HG02588 (cell line): ENCODE results near the gene SIGLEC8.
"Not testable (repeated sequence)": the region's sequence is repeated elsewhere in the genome, so short reads cannot be mapped to it uniquely, and the experiment has no call there.

ENCODE experiments used
- ATAC-seq: cut with Tn5 transposase; IDR thresholded peaks from one replicate; pipeline ENCODE4 v1.9.1; 2021; ENCODE audit warnings: mild to moderate bottlenecking, moderate library complexity; ENCODE audit not compliant: unreplicated experiment

The SIGLEC8 gene

GRCh38 chr19:51448011-51448410 is 10.2 kb downstream of the SIGLEC8 start:
- ATAC-seq = no peak

DNA sequence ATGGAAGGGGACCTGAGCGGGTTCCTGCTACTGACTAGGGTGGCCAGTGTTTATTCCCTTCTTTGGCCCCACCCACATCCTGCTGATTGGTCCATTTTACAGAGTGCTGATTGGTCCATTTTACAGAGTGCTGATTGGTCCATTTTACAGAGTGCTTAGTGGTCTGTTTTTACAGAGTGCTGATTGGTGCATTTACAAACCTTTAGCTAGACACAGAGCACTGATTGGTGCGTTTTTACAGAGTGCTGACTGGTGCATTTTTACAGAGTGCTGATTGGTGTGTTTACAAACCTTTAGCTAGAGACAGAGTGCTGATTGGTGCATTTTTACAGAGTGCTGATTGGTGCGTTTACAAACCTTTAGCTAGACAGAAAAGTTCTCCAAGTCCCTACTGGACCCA is 10.7 kb downstream of the SIGLEC8 start:
- ATAC-seq = not testable (repeated sequence)

DNA sequence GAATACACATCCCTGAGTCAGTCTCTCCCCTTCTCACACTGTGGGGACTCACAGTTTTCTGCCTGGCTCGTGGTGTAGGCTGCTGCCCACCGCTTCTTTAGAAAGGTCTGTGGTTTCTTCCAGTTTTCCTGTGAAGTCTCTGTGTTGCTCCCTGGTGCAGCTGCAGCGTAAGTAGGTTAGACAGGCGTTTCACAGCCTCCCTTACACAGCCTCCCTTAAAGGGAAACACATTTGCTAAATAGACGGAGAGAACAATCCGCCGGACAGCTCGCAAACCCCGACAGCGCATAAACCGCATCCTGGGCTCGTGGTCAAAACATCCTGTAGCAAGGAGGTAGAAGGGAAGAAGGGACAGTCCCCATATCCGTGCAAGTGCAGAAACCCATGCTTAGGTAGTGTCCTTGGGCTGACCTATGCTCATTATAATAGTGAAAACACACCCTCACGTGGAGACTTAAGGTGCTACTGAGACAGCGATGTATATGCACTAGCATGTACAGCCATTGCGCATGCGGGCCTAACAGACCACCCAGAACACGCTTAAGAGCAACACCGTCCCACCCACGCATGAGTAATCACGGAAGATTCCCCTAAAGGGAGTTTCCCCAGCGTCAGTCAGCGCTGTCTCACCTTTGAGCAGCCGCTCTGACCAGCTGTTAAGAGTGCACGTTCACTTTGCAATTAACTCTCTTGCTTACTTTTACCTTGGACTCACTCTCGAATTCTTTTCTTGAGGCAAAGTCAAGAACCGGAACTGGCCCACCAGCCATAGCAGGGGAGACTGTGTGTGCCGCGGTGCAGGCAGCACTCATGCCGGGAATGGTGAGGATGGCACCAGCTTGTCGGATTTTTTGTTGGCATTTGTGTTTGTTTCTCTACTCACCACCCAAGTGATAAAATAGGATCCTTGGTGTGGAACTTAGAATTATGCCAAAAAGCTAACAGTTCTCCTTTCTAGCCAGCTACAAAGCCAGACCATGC is 16.6 kb downstream of the SIGLEC8 start:
- peak; percentile 87 for ATAC-seq

DNA sequence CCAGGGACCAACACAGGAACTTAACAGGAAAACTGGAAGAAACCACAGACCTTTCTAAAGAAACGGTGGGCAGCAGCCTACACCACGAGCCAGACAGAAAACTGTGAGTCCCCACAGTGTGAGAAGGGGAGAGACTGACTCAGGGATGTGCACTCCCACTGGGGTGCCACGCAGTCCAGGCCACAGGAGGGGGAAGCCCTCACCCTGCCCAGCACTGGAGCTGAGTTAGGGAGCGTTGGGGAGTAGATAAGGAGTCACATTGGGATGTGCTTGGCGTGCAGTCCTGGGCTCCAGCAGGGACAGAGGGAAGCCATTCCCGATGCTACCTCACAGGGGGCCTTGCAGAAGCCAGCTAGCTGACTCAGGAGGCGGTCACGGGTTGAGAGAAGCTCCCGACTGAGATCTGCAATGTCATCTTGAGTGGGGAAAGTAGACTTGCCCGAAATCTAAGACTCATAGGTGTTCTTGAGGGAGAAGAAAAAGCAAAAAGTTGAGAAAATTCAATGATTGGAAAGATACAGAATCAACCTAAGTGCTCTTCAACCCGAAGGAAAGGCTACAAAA is 17.3 kb downstream of the SIGLEC8 start:
- no peak for ATAC-seq

GRCh38 chr19:51440052-51440451 is 18.2 kb downstream of the SIGLEC8 start:
- ATAC-seq = no peak

DNA sequence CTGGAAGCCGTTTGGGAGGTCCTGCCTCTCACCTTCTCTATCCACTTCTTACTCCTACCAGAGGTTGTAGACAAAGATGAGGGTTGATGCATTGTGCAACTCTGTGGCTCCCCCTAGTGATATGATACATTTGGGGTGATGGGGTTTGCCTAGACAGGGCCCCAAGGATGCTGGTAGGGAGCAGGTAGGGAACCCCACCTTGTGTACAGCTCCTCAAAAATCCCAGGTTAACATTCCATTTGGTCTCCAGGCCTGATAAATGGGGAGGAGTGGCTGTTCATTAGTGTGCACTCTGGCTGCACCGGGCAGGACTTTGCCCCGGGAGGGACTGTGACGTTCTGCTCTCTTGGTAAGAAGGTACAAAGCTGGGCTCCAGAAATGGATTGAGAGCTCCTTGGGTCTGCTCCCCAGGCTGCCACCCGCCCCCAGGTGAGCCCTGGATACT is 19.2 kb downstream of the SIGLEC8 start:
- no peak for ATAC-seq

- no peak for ATAC-seq
Measured at GRCh38 chr19:51434456-51434855, 23.8 kb downstream of the SIGLEC8 start.

- no peak for ATAC-seq
Measured at GRCh38 chr19:51433043-51433442, 25.2 kb downstream of the SIGLEC8 start.

GRCh38 chr19:51431124-51431523 is 27.1 kb downstream of the SIGLEC8 start:
- no peak for ATAC-seq

DNA sequence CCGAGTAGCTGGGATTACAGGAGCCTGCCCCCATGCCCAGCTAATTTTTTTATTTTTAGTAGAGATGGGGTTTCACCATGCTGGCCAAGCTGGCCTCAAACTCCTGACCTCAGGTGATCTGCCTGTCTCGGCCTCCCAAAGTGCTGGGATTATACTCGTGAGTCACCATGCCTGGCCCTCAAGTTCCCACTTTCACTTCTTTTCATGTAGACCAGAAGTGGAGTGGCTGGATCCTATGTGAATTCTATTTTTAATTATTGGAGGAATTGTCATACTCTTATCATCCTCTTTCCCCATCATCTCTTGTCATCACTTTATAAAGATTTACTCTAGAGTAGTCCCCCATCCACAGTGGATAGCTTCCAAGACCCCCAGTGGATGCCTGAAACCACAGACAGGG is 28.0 kb downstream of the SIGLEC8 start:
- ATAC-seq = no peak

GRCh38 chr19:51427201-51427600 is 31.1 kb downstream of the SIGLEC8 start:
- ATAC-seq = no peak

GRCh38 chr19:51422053-51422448 is 36.2 kb downstream of the SIGLEC8 start:
- ATAC-seq = no peak

- no peak for ATAC-seq
Measured at GRCh38 chr19:51421229-51422052, 36.8 kb downstream of the SIGLEC8 start.

GRCh38 chr19:51420511-51420910 is 37.7 kb downstream of the SIGLEC8 start:
- ATAC-seq = not testable (repeated sequence)

DNA sequence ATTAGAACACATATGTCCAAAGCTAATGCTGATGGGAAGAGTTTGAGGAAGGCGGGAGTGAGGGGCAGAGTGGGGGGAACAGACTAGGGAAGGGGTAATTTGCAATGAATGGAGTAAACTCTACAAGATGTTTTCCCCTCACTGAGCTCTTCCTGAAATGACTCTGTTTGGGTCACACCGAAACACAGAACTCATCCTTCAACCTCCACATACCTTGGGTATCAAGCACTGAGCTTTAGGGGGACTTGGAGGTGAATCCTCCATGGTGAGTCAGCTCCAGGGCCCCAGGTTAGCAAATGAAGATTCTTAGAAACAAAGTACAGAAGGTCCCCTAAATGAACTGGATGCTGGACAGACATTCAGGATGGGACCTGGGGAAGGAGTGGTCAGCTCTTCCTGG is 39.5 kb downstream of the SIGLEC8 start:
- ATAC-seq = no peak

- no peak for ATAC-seq
Measured at GRCh38 chr19:51417810-51418157, 40.5 kb downstream of the SIGLEC8 start.

DNA sequence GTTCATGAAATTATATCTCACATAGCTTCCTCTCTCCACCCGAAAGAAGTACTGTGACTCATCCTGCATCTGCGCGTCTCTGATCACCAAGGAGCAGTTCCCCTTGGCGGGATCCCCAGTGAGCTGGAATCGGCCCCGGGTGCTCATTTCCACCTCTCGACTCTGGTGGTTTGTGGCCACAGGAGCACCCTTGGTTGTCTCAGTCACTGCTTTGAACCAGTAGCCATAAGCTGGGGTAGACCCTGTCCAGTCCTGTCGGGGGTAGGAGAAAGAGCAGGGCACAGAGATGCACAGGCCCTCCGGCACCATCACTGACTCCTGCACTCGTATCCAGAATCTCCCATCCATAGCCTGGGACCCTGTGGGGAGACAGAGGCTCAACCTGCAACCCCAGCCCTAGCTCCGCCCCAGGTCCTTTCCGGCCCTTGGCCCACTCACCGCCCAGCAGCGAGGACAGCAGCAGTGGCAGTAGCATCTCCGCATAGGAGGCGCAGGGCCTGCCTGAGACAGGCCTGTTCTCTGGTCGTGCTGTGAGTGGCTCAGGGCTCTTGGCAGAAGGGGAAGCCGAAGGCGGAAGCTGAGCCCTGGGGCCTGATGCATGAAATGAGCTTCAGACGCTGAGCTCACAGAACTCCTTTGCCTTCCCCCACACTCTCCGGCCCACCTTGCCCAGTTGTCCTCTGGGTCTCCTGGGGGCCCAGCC is 41.0 kb downstream of the SIGLEC8 start, which contains the start of gene SIGLEC10:
TSS of gene SIGLEC10 (minus strand) at position 536 of the 703 bp plus-strand sequence. CDS start at position 475, 61 bp downstream.
- no peak for ATAC-seq

- ATAC-seq = not testable (repeated sequence)
Measured at GRCh38 chr19:51416422-51416821, 41.8 kb downstream of the SIGLEC8 start.

DNA sequence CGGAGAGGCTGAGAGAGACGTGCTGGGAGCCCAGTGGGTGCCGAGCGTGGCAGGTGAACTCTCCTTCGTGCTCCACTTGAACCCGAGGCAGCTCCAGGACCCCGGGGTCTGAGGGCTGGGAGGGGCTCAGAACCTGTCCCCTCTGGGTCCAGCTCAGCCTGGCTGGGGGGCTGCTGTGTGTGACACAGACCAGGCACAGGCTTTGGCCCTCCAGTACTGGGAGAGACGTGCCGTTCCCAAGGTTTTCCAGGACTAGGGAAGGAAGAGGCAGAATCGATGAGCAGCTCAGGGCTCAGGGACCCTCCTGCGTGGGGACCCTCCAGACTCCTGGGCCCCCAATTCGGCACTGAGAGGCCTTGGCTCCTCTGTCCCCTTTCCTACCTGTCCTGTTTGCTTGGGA is 43.1 kb downstream of the SIGLEC8 start:
- ATAC-seq = no peak

DNA sequence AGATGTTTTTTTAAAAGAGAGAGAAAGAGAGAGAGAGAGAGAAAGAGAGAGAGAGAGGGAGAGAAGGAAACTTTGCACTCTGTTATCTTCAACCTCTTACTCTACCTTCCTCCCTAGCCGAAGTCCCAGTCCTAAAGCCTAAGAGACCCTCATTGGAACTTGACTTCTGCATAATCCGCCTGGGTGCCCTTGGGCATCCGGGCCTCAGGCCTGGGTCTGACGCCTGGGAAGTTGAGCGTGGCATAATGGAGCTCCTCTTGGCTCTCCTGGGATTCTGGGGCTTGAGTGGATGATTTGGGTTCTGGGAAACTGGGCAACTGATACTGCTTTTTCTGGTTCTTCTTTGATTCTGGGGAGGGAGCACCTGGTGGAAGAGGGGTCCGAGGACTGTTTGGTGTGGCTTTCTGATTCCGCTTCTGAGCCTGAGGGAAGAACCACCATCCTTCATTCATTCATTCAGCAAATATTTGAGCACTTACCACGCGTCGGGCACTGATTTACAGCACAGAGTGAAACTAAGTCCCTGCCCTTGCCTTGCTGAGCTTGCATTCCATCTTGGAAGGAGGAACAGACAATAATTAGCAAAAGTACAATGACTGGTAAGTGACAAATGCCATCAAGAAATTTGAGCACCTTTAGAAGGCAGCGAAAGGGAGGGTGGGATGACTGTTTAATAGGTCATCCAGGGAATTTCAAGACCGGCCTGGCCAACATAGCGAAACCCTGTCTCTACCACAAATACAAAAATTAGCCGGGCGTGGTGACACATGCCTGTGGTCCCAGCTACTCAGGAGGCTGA is 47.1 kb downstream of the SIGLEC8 start:
- no peak for ATAC-seq
